HepG2 (cell line): ENCODE data around the gene AMDHD1. TPM values are rescaled to one million over a fixed set of nuclear protein-coding genes. Genes with fewer than 3 reads are reported as not detected.
A peak's percentile ranks its signal among the peaks of the same experiment; 100 is the strongest.

ENCODE experiments used
- ATAC-seq: fragments of 200-7000 bp; cut with Tn5 transposase; 3 replicates; pipeline ENCODE4 v1.9.1; 2020; ENCODE audit warnings: mild to moderate bottlenecking, moderate library complexity
- BruUV-seq: library from RNA; stranded (reverse); fragments of 400-500 nt; replicated peaks from 2 replicates; lab custom pipeline; 2021; lab: Mats Ljungman, UMichigan
- CTCF ChIA-PET: fragments of 300-600 bp; formaldehyde crosslinking; extraction: SDS; loops from one replicate; lab custom pipeline; 2021; ENCODE audit warnings: low total read pairs, inconsistent platforms, low intra/inter-chr PET ratio; lab: Yijun Ruan, JAX
- POLR2A ChIA-PET: fragments of 350-600 bp; sonication (Branson Sonifier 250); formaldehyde crosslinking; loops from one replicate; lab custom pipeline; 2020; ENCODE audit warnings: antibody characterized with exemption, inconsistent platforms; lab: Yijun Ruan, JAX
- DNase-seq: peaks from one replicate; pipeline ENCODE4 v3.0.0-alpha.2; 2015; ENCODE audit warnings: low spot score
- FAIRE-seq: peaks from 3 replicates; lab custom pipeline; 2011; peaks lifted over from hg19 to GRCh38; lab: Jason Lieb, UNC
- H2AFZ ChIP-seq: one replicate; pipeline ENCODE4 v1.6.1; 2011; ENCODE audit warnings: low read length, inconsistent platforms
- H3K27ac ChIP-seq: fragments of 300-600 bp; 3 replicates; pipeline ENCODE4 v1.8.0; 2011; ENCODE audit warnings: mixed run types, mild to moderate bottlenecking, mixed read lengths, low read length, inconsistent platforms; ENCODE audit not compliant: insufficient read depth; ENCODE audit errors: extremely low read length
- H3K27me3 ChIP-seq, 2 experiments: fragments of 200-600 bp in 1 of 2; 2 replicates in 1 of 2; 3 replicates in 1 of 2; pipeline versions ENCODE4 v1.6.0 to v1.8.0; 2011; ENCODE audit warnings: low read length in 2 of 2, mild to moderate bottlenecking in 2 of 2, moderate library complexity in 2 of 2, inconsistent platforms in 1 of 2; ENCODE audit not compliant: insufficient read depth in 2 of 2, control insufficient read depth in 1 of 2
- H3K36me3 ChIP-seq, 2 experiments: fragments of 200-600 bp in 1 of 2; replicated peaks in 1 of 2; 2 replicates in 1 of 2; 3 replicates in 1 of 2; pipeline versions ENCODE4 v1.5.1 to v1.8.0; 2011; ENCODE audit warnings: low read length in 2 of 2, inconsistent platforms in 1 of 2; ENCODE audit not compliant: insufficient read depth in 2 of 2, control insufficient read depth in 1 of 2
- H3K4me1 ChIP-seq: 2 replicates; pipeline ENCODE4 v1.5.1; 2012; ENCODE audit warnings: low read length, inconsistent platforms; ENCODE audit not compliant: insufficient read depth
- H3K4me2 ChIP-seq: 2 replicates; pipeline ENCODE4 v1.6.0; 2011; ENCODE audit warnings: low read depth, low read length, inconsistent platforms
- H3K4me3 ChIP-seq, 3 experiments: fragments of 200-600 bp in 1 of 3; sonication (generic), shearing (Covaris generic) in 1 of 3; replicated peaks in 1 of 3; 2 replicates each; pipeline ENCODE4 v1.5.1; 2011 to 2016; ENCODE audit warnings: low read length in 3 of 3, inconsistent platforms in 2 of 3, low read depth in 2 of 3, mild to moderate bottlenecking in 2 of 3, control low read depth in 1 of 3, mixed read lengths in 1 of 3; ENCODE audit not compliant: insufficient read depth in 1 of 3
- H3K79me2 ChIP-seq: one replicate; pipeline ENCODE4 v1.6.1; 2011; ENCODE audit warnings: low read length, inconsistent platforms; ENCODE audit not compliant: insufficient read depth
- H3K9ac ChIP-seq: 2 replicates; pipeline ENCODE4 v1.6.0; 2011; ENCODE audit warnings: mild to moderate bottlenecking, low read depth, low read length, inconsistent platforms; ENCODE audit not compliant: insufficient read depth
- H3K9me3 ChIP-seq: 2 replicates; pipeline ENCODE4 v1.5.1; 2012; ENCODE audit warnings: mild to moderate bottlenecking, low read length
- H4K20me1 ChIP-seq: 2 replicates; pipeline ENCODE4 v1.6.0; 2011; ENCODE audit warnings: inconsistent platforms, mild to moderate bottlenecking, low read length, moderate library complexity; ENCODE audit not compliant: insufficient read depth
- ARID2 ChIP-seq: sonication (generic); formaldehyde crosslinking; IDR thresholded peaks from 2 replicates; pipeline ENCODE4 v1.8.1; 2022; ENCODE audit warnings: mild to moderate bottlenecking, missing genetic modification reagents, borderline replicate concordance
- CREB1 ChIP-seq, 2 experiments: fragments of 450-650 bp in 1 of 2; IDR thresholded peaks; 2 replicates each; pipeline ENCODE4 v1.6.1; 2016 to 2017; ENCODE audit warnings: control low read depth in 1 of 2, mild to moderate bottlenecking in 1 of 2, missing compliant biosample characterization in 1 of 2, missing genetic modification characterization in 1 of 2
- GZF1 ChIP-seq: sonication (generic); formaldehyde crosslinking; IDR thresholded peaks from 2 replicates; pipeline ENCODE4 v1.5.1; 2020; ENCODE audit warnings: mild to moderate bottlenecking, missing genetic modification reagents
- SCMH1 ChIP-seq: sonication (generic); formaldehyde crosslinking; IDR thresholded peaks from 2 replicates; pipeline ENCODE4 v1.9.0; 2021; ENCODE audit warnings: missing genetic modification reagents, mild to moderate bottlenecking, borderline replicate concordance
- SRSF4 ChIP-seq: fragments of 200-400 bp; formaldehyde crosslinking; IDR thresholded peaks from one replicate; pipeline ENCODE4 v1.6.1; 2018; ENCODE audit warnings: mild to moderate bottlenecking, low read depth, low read length, moderate library complexity; ENCODE audit not compliant: poor library complexity, severe bottlenecking
- TARDBP ChIP-seq: sonication (generic); formaldehyde crosslinking; IDR thresholded peaks from 2 replicates; pipeline ENCODE4 v1.8.0; 2022; ENCODE audit warnings: mild to moderate bottlenecking, missing genetic modification reagents
- WIZ ChIP-seq: sonication (generic); formaldehyde crosslinking; IDR thresholded peaks from 2 replicates; pipeline ENCODE4 v1.5.1; 2020; ENCODE audit warnings: mild to moderate bottlenecking, missing genetic modification reagents
- ZNF20 ChIP-seq: sonication (generic); formaldehyde crosslinking; IDR thresholded peaks from 2 replicates; pipeline ENCODE4 v1.4.0; 2020; ENCODE audit warnings: mild to moderate bottlenecking, moderate library complexity, missing genetic modification reagents
- ZNF546 ChIP-seq: sonication (generic); formaldehyde crosslinking; conservative IDR thresholded peaks from 2 replicates; pipeline ENCODE4 v1.8.1; 2023; ENCODE audit warnings: mild to moderate bottlenecking, missing genetic modification reagents
- WGBS: methylation state at CpG from one replicate; pipeline ENCODE4 v1.1.6; 2017; ENCODE audit warnings: low lambda C conversion rate; 5-methylcytosine and 5-hydroxymethylcytosine counted together
- in situ Hi-C: cut with HindIII; loops from 2 replicates; pipeline ENCODE4 v1.10.0; 2017; ENCODE audit warnings: low pct_unique_long_range_greater_than_20kb; ENCODE audit not compliant: extremely low pct_ligation_motif_present
- intact Hi-C: fragments of 100-400 bp; cut with micrococcal nuclease; formaldehyde crosslinking; loops from one replicate; pipeline ENCODE4 v1.10.0; 2022; ENCODE audit not compliant: unreplicated experiment
- polyA plus RNA-seq, 8 experiments: library from polyadenylated mRNA; depleted of rRNA in 3 of 8; stranded (reverse) in 7 of 8; unstranded in 1 of 8; fragments of >200 nt; fragmentation: Illumina TruSeq in 4 of 8; extraction: Trizol in 4 of 8; gene quantifications; 2 replicates each; pipeline versions ENCODE4 v1.2.1 to v1.2.3, GENCODE V29; 2011 to 2016; ENCODE audit warnings: low read depth in 4 of 8, missing spikeins in 1 of 8, mixed read lengths in 1 of 8; ENCODE audit not compliant: insufficient read depth in 1 of 8
- total RNA-seq, 5 experiments: library from RNA; depleted of rRNA; stranded (reverse); fragments of >200 nt; fragmentation: Illumina TruSeq; extraction: Trizol; gene quantifications; 2 replicates each; pipeline ENCODE4 v1.2.3, GENCODE V29; 2016; ENCODE audit warnings: low read depth in 1 of 5
- TF ChIP-seq, protein P1 (sequence below): sonication (generic); formaldehyde crosslinking; IDR thresholded peaks from 2 replicates; pipeline ENCODE4 v1.4.0; 2020; ENCODE audit warnings: missing genetic modification reagents
- TF ChIP-seq, protein P2 (sequence below): sonication (generic); formaldehyde crosslinking; conservative IDR thresholded peaks from 2 replicates; pipeline ENCODE4 v1.8.0; 2022; ENCODE audit warnings: mild to moderate bottlenecking, moderate library complexity, missing genetic modification reagents
- TF ChIP-seq, protein P3 (sequence below): IDR thresholded peaks from 2 replicates; pipeline ENCODE4 v1.6.1; 2018; ENCODE audit warnings: missing genetic modification reagents
- TF ChIP-seq, protein P4 (sequence below): sonication (generic); formaldehyde crosslinking; IDR thresholded peaks from 2 replicates; pipeline ENCODE4 v1.4.0; 2020; ENCODE audit warnings: mild to moderate bottlenecking, missing genetic modification reagents
- TF ChIP-seq, protein P5 (sequence below): fragments of 450-650 bp; IDR thresholded peaks from 2 replicates; pipeline ENCODE4 v1.6.1; 2017

AMDHD1 gene
- total and polyA plus RNA-seq, 2 of the 13 experiments (the other 11 are each of a cell fraction or from before 2014, with no cell fraction given): 6.5 to 29.6 TPM

DNA sequence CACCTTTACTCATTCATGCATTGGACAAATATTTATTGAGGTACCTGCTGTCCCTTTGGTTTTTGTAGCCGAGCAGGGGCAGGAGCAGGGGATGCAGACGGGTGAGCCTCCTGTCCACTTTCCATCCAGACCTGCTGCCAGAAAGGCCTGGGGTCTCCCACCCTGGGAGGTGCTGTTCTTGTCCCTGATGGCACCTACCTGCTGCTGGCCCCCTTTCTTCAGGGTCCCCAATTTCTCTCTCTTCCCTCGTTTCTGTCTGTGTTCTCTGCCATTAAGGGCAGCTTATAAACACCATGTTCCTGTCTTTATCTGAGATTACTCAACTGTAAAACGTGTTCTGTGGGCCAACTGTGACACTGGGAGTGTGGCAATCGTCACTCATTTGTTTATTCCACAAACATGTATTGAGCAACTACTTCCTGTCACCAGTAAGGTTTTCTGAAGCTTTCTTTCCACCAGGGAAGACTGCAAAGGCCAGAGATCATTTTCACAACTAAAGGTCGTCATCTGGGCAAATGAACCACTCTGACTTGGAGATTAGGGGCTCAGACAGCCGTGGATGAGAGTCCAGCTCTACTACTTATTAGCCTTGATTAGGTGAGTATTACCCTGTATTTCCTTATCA, 53.0 kb downstream of the AMDHD1 start, which contains the start of gene HAL (continued):
- TF ChIP-seq ZNF546 (CRISPR knock-in tag) (peak; percentile 41; the same call in 1 of the 2 replicates), TARDBP (peak; percentile 97)
- TF ChIP-seq, protein P1, sequence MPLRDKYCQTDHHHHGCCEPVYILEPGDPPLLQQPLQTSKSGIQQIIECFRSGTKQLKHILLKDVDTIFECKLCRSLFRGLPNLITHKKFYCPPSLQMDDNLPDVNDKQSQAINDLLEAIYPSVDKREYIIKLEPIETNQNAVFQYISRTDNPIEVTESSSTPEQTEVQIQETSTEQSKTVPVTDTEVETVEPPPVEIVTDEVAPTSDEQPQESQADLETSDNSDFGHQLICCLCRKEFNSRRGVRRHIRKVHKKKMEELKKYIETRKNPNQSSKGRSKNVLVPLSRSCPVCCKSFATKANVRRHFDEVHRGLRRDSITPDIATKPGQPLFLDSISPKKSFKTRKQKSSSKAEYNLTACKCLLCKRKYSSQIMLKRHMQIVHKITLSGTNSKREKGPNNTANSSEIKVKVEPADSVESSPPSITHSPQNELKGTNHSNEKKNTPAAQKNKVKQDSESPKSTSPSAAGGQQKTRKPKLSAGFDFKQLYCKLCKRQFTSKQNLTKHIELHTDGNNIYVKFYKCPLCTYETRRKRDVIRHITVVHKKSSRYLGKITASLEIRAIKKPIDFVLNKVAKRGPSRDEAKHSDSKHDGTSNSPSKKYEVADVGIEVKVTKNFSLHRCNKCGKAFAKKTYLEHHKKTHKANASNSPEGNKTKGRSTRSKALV (CRISPR knock-in tag): 0 out of 2 replicates have a peak, but pooled peaks have one; percentile 48

DNA sequence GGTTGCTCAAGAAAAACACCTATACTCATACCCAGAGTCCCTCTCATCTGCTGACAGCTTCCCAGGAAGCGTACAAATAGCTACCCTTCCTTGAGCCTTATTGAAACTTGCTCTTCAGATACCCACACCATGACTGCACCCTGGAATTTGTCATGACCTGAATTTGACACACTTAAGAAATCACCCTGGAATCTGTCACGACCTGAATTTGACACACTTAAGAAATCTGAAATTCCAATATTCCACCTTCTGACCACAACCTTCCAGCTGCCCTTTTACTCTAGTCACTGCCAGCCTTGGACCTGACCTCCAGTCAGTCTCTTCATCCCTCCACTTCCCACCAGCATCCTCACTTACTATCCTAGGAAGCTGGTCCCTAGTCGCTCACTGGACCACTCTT, 54.1 kb downstream of the AMDHD1 start:
- DNase-seq: no peak
- H3K27ac ChIP-seq: no peak overlapping the region
- CTCF ChIA-PET: interaction anchor here (2.0 to 3.6 kb wide), 2 partner anchors 79 to 177 kb away, joined by 7 to 35 read pairs; no protein-coding TSS in a partner anchor
- TF ChIP-seq WIZ (no peak), ARID2 (CRISPR knock-in tag) (no peak), CREB1 (IDR thresholded peaks at IDR 0.05) (no peak), CREB1 (CRISPR knock-in tag; IDR thresholded peaks at IDR 0.05) (no peak), SCMH1 (CRISPR knock-in tag) (no peak), SRSF4 (no peak), GZF1 (CRISPR knock-in tag) (no peak), ZNF20 (CRISPR knock-in tag) (no peak)
- TF ChIP-seq, protein P2, sequence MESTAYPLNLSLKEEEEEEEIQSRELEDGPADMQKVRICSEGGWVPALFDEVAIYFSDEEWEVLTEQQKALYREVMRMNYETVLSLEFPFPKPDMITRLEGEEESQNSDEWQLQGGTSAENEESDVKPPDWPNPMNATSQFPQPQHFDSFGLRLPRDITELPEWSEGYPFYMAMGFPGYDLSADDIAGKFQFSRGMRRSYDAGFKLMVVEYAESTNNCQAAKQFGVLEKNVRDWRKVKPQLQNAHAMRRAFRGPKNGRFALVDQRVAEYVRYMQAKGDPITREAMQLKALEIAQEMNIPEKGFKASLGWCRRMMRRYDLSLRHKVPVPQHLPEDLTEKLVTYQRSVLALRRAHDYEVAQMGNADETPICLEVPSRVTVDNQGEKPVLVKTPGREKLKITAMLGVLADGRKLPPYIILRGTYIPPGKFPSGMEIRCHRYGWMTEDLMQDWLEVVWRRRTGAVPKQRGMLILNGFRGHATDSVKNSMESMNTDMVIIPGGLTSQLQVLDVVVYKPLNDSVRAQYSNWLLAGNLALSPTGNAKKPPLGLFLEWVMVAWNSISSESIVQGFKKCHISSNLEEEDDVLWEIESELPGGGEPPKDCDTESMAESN: no peak
- TF ChIP-seq, protein P3, sequence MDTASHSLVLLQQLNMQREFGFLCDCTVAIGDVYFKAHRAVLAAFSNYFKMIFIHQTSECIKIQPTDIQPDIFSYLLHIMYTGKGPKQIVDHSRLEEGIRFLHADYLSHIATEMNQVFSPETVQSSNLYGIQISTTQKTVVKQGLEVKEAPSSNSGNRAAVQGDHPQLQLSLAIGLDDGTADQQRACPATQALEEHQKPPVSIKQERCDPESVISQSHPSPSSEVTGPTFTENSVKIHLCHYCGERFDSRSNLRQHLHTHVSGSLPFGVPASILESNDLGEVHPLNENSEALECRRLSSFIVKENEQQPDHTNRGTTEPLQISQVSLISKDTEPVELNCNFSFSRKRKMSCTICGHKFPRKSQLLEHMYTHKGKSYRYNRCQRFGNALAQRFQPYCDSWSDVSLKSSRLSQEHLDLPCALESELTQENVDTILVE (CRISPR knock-in tag): no peak
- TF ChIP-seq, protein P4, sequence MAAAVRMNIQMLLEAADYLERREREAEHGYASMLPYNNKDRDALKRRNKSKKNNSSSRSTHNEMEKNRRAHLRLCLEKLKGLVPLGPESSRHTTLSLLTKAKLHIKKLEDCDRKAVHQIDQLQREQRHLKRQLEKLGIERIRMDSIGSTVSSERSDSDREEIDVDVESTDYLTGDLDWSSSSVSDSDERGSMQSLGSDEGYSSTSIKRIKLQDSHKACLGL (CRISPR knock-in tag): no peak
- TF ChIP-seq, protein P5, sequence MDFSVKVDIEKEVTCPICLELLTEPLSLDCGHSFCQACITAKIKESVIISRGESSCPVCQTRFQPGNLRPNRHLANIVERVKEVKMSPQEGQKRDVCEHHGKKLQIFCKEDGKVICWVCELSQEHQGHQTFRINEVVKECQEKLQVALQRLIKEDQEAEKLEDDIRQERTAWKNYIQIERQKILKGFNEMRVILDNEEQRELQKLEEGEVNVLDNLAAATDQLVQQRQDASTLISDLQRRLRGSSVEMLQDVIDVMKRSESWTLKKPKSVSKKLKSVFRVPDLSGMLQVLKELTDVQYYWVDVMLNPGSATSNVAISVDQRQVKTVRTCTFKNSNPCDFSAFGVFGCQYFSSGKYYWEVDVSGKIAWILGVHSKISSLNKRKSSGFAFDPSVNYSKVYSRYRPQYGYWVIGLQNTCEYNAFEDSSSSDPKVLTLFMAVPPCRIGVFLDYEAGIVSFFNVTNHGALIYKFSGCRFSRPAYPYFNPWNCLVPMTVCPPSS: no peak

More for the DNA sequence above, 54.1 kb downstream of the AMDHD1 start:
- no TSS peak for BruUV-seq
- H4K20me1 ChIP-seq: no peaks in the 10 kb centered on the region
- H3K36me3 ChIP-seq: peaks cover 0 to 6% of the 10 kb centered on the region in 2 experiments; a peak in 2 of 5 replicates
- no peaks in the 10 kb centered on the region for H3K27me3 ChIP-seq
- in situ Hi-C loops: loop anchor here (5.0 to 25.0 kb wide), 2 partner anchors 80 to 410 kb away; no protein-coding TSS in a partner anchor
- no peaks in the 10 kb centered on the region for H3K9me3 ChIP-seq
- intact Hi-C loops: loop anchor here (2.0 to 5.0 kb wide), 4 partner anchors 20 to 140 kb away; partner anchors contain the start of genes AMDHD1, CCDC38 and SNRPF
- POLR2A ChIA-PET: interaction anchor here (1.7 to 5.2 kb wide), 7 partner anchors 19 to 78 kb away, joined by 6 to 46 read pairs (median 24); partner anchors contain the start of genes AMDHD1 and CCDC38
- H3K9ac ChIP-seq: no peak overlapping the region
- no peaks in the 10 kb centered on the region for H3K79me2 ChIP-seq
- ATAC-seq: no peak
- H3K4me1 ChIP-seq: peaks cover 54% of the 10 kb centered on the region
- WGBS: 95% methylated on average over 3 of the region's 3 CpGs
- no peak overlapping the region for H3K4me3 ChIP-seq
- peak overlapping the region; percentile 16 for H3K4me2 ChIP-seq
- FAIRE-seq: no peak
- no peak overlapping the region for H2AFZ ChIP-seq
